ENCODE measurements around the gene TAS2R42.

- TF ChIP-seq GATA2 (IDR thresholded peaks at IDR 0.05; ENCODE audit: low read depth, low read length) (no peak), GATA3 (IDR thresholded peaks at IDR 0.05; ENCODE audit: low read depth, low read length) (no peak)
Observed at GRCh38 chr12:11158885-11159444, 27.8 kb downstream of the TAS2R42 start.
